ENCODE results near the gene LRP3.

- TF ChIP-seq REST (IDR thresholded peaks at IDR 0.05; ENCODE audit: low read depth) (no peak), EP300 (IDR thresholded peaks at IDR 0.05; ENCODE audit: borderline replicate concordance) (no peak)
These were observed 22.2 kb upstream of the LRP3 start for GRCh38 chr19:33171916-33172359.

Data from Ishikawa (cell line).